Astrocyte (in vitro differentiated cells and primary cell): ENCODE data around the gene CD70.

Experiments
- EZH2 ChIP-seq: IDR thresholded peaks from 2 replicates; pipeline ENCODE4 v1.6.1; 2012; ENCODE audit warnings: mild to moderate bottlenecking, low read length, inconsistent platforms; ENCODE audit not compliant: insufficient read depth
- TF ChIP-seq, protein P1 (sequence below): IDR thresholded peaks from 2 replicates; pipeline ENCODE4 v1.5.1; 2011; ENCODE audit warnings: low read depth, mild to moderate bottlenecking, inconsistent platforms, low read length, moderate library complexity; ENCODE audit not compliant: insufficient read depth

DNA sequence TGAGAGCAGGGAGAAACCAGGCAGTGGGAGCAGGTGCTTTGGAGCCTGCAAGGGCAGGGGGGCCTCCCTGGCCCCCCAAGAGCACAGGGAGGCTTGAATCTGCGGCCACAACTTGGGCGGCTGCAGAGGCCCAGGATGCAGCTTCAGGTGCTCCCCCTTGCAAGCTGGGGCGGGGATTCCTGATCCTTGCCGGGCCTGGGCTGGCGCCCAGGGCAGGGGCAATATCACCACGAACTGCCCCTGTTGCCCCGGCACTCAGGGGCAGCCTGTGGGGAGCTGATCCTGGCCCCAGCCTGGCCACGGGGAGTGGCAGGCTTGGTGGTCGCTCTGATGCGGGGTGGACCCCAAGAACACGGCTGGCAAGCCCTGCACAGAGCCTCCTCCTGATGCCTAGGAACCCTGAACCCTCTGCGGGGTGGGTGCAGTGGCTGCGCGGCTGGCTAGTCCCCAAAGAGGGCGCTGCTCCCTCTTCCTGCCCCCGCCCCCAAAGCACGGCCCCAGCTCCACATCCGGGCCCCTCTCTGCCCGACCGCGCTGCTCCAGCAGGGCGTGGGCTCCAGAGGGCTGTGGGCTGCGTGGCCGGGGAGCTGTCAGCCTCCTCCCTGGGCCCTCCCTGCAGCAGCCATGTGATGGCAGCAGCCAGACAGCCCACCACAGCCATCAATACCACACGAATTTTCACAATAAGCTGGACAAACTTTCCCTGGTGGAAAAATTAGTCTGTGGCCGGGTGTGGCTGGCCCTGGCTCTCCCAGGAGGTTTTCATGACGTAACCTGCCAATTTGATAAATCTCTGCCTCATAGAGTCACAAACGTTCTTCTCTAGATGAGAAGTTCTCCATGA lies 39.1 kb downstream of the CD70 start:
- TF ChIP-seq, protein P1, sequence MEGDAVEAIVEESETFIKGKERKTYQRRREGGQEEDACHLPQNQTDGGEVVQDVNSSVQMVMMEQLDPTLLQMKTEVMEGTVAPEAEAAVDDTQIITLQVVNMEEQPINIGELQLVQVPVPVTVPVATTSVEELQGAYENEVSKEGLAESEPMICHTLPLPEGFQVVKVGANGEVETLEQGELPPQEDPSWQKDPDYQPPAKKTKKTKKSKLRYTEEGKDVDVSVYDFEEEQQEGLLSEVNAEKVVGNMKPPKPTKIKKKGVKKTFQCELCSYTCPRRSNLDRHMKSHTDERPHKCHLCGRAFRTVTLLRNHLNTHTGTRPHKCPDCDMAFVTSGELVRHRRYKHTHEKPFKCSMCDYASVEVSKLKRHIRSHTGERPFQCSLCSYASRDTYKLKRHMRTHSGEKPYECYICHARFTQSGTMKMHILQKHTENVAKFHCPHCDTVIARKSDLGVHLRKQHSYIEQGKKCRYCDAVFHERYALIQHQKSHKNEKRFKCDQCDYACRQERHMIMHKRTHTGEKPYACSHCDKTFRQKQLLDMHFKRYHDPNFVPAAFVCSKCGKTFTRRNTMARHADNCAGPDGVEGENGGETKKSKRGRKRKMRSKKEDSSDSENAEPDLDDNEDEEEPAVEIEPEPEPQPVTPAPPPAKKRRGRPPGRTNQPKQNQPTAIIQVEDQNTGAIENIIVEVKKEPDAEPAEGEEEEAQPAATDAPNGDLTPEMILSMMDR, result no peak
- TF ChIP-seq EZH2, result no peak
